GM18499 (cell line): ENCODE results near the gene RAPGEF2.
A peak's percentile ranks its signal among the peaks of the same experiment; 100 is the strongest.
"Not testable (repeated sequence)": the region's sequence is repeated elsewhere in the genome, so short reads cannot be mapped to it uniquely, and the experiment has no call there.

ENCODE experiments used
- ATAC-seq: cut with Tn5 transposase; IDR thresholded peaks from one replicate; pipeline ENCODE4 v1.9.1; 2021; ENCODE audit warnings: moderate number of reproducible peaks; ENCODE audit not compliant: insufficient read depth, unreplicated experiment

Gene RAPGEF2

DNA sequence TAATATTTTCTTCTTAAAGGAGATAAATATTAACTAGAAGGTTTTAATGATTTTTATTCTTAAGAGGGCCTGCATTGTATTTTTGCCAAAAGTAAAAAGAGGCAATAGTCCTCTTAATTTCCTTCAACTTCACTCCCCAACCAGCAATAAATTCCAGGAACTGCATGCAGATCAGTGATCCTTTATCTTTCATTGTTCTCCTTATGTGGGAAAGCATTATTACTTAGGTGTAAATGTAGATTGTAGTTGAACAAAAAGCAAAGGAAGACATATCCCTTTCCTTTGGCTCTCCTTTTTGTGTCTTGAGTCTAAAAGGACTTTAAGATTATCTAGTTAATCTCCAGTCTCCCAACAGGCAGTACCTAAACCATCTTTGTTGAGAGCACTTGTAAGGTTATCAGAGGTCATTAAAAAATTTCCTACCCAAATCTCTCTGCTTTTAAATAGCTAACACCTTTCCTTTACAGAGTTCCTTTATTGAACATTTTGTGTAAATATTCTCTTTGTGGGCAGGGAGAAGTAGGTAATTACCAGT, 55.3 kb downstream of the RAPGEF2 start:
- no peak for ATAC-seq

DNA sequence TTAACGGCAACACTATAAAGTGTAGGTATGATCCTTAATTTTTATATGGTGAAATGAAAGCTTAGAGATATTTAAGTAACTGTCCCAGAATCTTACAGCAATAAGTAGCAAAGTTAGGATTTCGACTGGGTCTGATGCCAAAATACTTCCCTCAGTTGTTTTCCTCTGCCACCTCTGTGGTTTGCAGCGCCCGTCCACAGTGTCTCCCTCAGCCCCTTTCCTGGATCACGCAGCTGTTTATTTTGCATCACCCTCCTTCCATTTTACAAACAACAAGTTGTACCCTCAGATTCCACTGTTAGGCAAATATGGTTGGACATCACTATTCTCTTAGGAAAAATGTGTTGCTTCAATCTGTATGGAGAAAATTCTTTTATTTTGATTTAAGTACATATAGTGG, 56.1 kb downstream of the RAPGEF2 start:
- no peak for ATAC-seq

DNA sequence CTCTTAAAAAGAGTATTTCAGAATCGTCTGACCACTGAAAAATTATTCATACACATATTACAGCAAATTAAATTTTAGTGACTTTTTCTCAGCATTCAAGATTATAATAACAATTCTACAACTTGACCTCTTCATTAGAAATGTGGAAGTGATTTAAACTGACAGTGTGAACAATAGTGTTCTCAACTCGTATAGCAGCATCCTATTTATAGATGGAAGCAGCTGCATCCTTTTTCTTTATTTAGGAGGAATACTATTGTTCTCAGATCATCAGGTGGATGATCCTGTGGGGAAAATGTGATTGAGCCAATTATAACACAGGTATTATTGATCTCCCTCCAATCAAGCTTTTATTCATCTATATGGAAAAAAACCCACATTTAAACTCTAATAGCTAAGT, 56.7 kb downstream of the RAPGEF2 start:
- ATAC-seq, result no peak

DNA sequence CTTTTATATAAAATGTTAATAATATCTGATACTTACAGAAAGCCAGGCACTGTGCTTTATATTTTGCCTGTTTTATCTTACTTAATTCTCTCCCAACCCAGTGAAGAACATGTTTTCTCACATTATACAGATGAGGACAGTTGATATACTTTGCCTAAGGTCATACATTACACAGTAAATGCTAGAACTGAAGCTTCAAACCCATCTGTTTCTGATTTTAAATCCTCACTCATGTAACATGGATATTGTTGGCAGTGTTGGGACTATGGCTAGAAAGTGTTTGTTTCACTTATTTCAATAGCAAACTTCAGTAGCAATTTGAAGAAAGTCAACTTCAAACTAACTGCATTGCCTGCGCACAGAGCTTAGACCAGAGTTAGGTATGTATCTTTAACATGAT, 57.4 kb downstream of the RAPGEF2 start:
- ATAC-seq, result no peak

DNA sequence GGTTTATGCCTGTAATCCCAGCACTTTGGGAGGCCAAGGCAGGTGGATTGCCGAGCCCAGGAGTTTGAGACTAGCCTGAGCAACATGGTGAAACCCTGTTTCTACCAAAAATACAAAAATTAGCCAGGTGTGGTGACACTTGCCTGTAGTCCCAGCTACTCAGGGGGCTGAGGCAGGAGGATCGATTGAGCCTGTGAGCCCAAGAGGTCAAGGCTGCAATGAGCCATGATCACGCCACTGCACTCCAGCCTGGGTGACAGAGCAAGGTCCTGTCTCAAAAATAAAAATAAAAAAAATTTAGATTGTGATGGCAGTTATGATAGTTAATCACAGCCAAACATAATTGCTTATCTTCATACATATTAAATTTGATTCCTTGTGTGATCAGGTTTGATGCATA, 58.6 kb downstream of the RAPGEF2 start:
- not testable (repeated sequence) for ATAC-seq

DNA sequence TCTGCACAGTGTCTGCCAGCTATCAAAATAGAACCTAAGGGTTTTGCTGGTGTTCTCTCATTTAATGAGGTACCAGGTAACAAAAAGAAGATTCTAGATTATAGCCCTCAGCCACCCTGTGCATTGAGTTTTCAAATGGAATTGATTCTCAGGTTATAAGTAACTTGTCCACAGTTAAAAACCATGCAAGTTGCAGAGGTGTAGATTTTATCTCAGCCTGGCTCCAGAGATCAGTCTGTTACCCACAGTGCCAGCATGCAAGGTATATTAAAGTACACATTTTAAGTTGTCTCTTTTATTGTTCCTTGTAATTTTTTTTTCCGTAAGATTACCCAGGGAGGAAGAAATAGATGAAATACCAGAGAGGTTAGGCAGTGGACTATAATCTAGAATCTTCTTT, 59.7 kb downstream of the RAPGEF2 start:
- ATAC-seq, result no peak

DNA sequence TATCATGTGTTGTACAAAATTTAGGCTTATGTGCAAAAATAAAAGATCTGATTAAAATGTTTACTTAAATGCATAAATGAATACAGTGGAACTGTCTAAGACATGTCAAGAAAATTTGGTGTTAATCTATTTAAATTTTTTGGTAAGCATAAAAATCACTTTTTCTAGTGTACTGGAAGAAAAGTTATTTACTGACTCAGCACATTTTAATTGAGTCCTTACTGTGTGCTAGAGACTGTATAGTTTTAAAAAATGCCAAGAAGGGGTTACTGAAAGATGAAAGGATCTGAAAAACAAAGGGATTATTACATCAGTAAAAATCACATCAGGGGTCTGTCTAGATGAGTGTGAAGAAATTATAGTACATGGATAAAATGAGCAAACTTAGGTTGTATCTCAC, 60.6 kb downstream of the RAPGEF2 start:
- ATAC-seq, result no peak

DNA sequence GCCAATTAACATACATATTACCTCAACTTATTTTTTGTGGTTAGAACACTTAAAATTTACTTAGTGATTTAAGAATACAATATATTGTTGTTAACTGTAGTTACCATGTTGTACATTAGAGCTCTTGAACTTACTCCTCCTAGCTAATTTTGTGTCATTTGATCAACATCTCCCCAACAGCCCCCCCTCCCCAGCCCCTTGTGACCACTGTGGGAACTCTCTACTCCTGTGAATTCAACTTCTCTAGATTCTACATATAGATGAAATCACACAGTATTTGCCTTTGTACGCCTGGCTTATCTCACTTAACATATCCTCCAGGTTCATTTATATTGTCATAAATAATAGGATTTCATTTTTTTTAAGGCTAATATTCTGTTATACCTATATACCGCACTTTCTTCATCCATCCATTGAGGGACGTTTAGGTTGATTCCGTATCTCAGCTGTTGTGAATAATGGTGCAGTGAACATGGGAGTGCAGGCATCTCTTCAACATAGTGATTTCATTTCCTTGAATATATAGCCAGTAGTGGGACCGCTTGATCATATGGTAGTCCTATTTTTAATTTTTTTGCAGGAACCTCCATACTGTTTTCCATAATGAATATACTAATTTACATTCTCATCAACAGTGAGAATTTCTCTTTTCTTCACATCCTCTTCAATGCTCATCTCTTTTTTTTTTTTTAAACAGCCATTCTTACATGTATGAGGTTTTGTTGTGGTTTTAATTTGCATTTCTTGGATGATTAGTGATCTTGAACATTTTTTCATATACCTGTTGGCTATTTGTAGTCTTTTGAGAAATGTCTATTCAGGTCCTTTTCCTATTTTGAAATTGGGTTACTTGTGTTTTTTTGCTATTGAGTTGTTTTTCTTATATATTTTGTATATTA, 66.8 kb downstream of the RAPGEF2 start:
- ATAC-seq, result peak; percentile 60

DNA sequence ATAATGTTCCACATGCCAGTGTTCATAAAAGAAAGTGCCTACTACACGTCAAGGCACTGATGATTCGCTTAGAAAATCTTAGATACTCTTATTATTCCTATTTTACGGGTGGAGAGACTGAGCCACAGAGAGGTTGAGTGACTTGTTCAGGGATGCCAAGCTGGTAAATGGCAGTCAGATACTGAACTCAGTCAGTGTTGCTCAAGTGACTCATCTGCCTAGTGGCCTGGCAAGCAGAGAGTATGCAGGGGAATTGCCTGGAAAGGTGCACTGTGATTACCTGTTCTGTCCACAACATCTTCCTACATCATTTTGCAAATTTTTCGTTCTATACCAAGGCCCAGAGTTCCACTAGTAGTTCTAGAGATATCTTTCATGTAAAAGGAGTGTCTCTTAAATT, 68.4 kb downstream of the RAPGEF2 start:
- ATAC-seq, result no peak

DNA sequence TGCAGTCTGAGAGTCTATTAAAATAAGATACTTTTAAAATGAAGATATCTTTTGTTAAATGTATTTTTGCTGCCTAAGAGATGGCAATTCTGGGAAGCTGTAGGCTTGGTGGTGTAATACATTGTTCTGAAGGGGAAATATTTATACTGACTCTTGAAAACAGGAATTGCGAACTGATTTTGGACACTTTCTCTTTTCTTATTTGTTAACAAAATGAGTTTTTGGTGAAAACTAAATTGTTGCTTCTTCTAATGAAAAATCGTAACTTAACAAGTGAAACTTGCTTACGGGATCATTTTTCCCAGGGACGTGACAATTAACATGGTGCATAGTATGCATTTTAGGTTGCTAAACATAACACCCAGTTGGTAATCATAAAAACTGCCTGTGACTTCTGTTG, 71.0 kb downstream of the RAPGEF2 start:
- ATAC-seq, result no peak

DNA sequence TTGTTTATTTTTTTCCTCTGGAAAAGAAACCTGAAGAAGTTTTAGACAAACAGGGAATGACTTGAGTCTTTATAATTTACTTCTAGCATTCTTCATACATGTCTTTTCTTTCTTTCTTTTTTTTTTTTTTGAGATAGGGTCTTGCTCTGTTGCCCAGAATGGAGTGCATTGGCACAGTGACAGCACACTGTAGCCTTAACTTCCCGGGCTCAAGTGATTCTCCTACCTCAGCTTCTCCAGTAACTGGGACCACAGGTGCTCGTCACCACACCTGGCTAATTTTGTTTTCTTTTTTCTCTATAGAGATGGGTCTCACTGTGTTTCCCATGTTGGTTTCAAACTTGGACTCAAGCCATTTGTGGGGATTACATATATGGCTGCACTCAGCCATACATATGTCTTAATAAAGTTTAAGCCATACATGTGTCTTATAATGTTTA, 71.8 kb downstream of the RAPGEF2 start:
- no peak for ATAC-seq

DNA sequence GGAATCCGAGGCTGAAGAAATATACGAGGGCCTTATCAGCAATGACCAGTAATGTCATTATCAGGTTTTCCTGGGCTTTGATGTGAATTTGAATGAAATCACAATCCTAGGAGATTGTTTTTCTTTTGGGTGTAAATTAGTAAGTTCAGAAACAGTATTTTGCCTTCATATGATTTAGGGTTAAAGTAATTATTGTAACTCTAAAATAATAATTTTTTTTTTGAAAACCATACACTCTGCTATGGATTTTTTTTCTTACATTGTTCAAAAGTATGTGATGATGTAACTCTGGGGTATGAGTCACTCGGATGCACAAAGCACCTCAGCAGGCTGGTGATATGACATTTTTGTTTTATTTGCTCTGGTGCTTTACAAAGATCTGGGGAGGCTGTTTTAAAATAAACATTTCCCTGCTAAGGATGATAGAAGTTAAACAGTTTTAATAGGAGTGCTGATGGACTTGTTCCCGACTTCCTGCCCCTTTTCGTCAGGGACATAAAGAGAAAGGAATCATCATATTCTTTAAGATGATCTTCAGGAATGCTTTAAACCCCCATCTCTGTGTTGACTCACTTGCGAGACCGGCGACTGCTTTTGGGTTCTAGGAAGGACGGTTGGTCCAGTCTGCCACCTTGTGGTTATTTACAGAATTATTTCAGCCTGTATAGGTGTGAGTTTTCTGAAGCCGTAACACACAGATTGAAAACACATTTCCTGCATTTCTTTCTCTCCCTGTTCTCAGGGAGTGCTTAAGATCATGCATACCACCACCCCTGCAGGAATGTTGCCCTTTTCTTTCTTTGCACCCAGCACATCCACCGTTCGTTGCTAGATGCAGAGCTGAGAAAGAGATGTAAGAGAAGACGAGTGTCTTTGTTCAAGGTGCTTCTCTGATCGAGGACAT, 72.5 kb downstream of the RAPGEF2 start:
- peak; percentile 44 for ATAC-seq

DNA sequence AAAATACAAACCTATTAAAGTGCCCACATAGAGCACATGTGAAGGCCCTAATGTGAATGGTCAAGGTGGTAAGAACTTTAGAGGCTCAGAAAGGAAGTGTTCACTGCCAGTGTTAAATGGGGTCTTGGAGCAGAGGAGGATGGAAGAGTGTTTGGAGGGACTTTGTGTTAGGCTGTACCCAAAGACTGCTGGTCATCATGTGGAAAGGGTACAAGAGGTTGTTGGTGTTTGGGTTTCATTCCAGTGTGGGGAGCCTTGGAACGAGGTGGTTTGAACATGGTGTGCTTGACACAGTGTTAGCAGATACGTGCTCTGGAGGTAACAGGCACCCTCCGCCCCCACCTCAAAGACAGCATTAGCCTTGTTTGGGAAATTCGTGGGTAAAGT, 73.1 kb downstream of the RAPGEF2 start:
- no peak for ATAC-seq

DNA sequence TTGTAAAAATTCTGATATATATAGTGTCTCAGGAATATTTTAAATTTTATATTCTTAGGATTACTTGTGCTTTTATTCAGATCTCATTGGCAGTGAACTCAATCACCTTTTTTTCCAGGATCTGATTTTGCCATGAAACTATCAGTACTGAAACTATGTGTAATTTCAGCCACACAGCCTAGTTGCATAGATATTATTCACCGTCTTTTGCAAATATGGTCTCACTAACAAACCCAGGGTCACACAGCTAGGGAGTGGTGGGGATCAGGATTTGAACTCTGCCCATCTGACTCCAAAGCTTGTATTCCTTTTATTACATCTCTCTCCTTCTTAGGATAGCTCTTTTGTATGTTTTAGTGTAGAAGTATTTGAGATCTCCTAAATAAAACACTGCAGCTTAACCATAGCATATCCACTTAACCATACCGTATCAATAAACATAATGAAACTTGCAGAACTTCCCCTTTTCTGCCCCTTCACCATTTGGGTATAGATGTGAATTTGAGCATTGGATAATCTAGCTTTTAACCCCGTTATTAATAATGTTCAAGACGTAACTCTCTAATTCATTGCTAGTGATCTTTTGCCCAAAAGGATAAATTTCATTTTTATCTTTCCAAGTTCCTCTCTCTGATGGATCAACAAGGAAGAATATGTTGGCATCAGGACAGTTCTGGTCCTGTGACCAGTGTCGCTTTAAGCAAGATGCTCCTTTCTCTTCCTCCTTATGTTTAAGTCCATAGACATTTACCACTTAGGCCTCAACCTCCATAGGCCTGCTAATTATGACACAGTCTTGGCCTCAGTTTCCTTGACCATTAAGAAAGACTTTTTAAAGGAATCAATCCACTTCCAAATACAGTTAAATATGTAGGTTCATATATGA, 74.6 kb downstream of the RAPGEF2 start:
- ATAC-seq, result no peak

DNA sequence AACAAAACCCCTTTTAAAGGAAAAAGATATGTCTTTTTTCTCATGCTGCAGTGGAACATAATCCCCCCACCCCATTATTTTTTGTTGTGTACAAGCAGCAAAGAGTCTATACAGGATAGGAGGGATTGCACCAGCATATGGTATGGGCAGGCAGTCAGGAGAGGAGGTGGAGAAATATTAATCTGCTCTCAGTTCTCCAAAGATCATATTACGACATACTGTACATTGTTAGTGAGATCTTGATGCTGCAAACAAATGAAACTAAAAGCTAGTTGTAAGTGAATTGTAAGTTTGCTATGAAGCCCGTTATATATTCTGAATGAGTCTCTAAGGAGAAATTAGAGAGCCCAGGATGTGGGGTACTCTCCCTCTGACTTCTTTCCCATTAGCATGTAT, 75.3 kb downstream of the RAPGEF2 start:
- ATAC-seq, result no peak

DNA sequence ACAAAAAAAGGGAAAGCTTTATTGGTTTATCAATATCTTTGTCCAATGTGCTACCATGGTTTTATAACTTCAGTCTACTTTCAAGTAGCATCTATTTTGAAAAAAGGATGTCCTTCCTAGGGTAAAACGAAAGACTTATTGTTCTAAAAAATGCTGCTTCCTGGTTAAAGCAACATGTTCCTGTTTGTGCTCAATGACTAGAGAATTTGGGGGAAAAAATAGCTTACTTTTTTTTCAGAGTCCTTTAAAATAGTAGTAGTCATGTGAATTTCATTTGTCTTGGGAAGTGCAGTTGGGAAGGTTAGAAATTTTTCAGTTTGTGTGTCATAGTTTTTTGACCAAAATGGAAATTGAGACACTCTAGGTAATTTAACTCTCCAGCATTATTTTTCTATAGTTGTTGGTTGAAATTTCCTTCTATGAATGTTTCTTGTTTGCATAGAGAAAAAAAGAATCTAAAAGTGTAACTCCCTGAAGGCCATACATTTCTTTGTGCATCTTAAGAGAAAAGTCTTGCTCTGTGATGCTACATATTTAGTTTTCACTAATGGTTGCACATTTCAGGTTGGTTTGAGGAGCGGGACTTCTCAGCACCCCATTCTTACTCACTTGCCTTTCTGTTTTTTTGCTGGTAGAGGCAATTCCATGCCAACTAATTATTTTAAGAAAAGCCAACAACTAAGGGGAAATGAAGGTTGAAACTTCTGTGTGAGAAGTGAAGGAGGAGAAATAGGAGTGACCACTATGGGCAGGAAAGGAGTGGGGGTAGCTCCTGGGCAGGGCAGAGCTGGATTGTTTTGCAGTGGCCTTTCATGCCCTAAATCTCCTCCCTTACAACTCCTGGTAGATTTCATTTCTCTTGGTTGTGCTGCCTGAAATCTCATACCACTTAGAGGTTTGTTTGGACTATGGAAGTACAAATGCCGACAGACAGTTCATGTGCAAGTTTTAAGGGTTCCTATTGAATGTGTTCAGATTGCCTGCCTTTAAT, 76.4 kb downstream of the RAPGEF2 start:
- no peak for ATAC-seq

DNA sequence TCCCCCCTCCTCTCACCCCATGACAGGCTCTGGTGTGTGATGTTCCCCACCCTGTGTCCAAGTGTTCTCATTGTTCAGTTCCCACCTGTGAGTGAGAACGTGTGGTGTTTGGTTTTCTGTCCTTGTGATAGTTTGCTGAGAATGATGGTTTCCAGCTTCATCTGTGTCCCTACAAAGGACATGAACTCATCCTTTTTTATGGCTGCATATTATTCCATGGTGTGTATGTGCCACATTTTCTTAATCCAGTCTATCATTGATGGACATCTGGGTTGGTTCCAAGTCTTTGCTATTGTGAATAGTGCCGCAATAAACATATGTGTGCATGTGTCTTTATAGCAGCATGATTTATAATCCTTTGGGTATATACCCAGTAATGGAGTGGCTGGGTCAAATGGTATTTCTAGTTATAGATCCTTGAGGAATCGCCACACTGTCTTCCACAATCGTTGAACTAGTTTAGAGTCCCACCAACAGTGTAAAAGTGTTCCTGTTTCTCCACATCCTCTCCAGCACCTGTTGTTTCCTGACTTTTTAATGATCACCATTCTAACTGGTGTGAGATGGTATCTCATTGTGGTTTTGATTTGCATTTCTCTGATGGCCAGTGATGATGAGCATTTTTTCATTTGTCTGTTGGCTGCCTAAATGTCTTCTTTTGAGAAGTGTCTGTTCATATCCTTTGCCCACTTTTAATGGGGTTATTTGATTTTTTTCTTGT, 81.2 kb downstream of the RAPGEF2 start:
- ATAC-seq, result not testable (repeated sequence)

DNA sequence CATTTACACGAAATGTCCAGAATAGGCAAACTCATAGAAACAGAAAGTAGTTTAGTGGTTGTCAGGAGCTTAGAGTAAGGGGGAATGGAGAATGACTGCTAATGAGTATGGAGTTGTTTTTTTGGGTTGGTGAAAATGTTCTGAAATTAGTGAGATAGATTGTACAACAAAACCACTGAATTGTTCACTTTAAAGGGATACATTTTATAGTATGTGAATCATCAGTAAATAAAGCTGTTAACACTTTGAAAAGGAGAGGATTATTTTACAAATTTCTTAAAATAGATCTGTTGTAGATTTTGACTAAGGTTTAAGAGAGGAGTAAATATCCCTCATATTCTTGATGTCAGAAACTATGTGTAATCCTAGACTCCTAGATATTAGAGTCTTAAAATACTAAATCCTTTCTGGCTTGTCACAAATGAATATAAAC, 82.7 kb downstream of the RAPGEF2 start:
- ATAC-seq, result no peak
